Heart right ventricle (tissue), 16 donors: ENCODE data around the gene METTL22. TPM values are rescaled to one million over a fixed set of nuclear protein-coding genes. Genes with fewer than 3 reads are reported as not detected.

Experiments used
- ATAC-seq, 8 donors: fragments of 200-7000 bp; cut with Tn5 transposase; one replicate each; pipeline ENCODE4 v1.9.1; 2020; ENCODE audit warnings: mild to moderate bottlenecking in 8 of 8, moderate library complexity in 8 of 8, moderate number of reproducible peaks in 1 of 8
- DNase-seq, 2 donors: peaks; one replicate each; pipeline ENCODE4 v3.0.0-alpha.2; 2020
- H3K27ac ChIP-seq, 10 donors: fragments of 200-600 bp; sonication (generic) in 2 of 10; one replicate each; pipeline versions ENCODE4 v1.5.0 to v1.8.0; 2020 to 2022; ENCODE audit warnings: mild to moderate bottlenecking in 3 of 10
- H3K27me3 ChIP-seq, 7 donors: fragments of 200-600 bp; one replicate each; pipeline ENCODE4 v1.8.0; 2021 to 2022; ENCODE audit warnings: mild to moderate bottlenecking in 2 of 7
- H3K36me3 ChIP-seq, 9 donors: fragments of 200-600 bp; sonication (generic) in 1 of 9; one replicate each; pipeline versions ENCODE4 v1.5.0 to v1.8.0; 2020 to 2022; ENCODE audit warnings: mild to moderate bottlenecking in 2 of 9
- H3K4me1 ChIP-seq, 9 donors: fragments of 200-600 bp; sonication (generic) in 1 of 9; one replicate each; pipeline versions ENCODE4 v1.5.0 to v1.8.0; 2020 to 2022; ENCODE audit warnings: mild to moderate bottlenecking in 4 of 9
- H3K4me3 ChIP-seq, 10 donors: fragments of 200-600 bp; sonication (generic) in 2 of 10; one replicate each; pipeline versions ENCODE4 v1.5.0 to v1.8.0; 2020 to 2022; ENCODE audit warnings: mild to moderate bottlenecking in 7 of 10, moderate library complexity in 2 of 10
- H3K9me3 ChIP-seq, 11 donors: fragments of 200-600 bp in 10 of 11; sonication (generic) in 2 of 11; one replicate each; pipeline versions ENCODE4 v1.5.0 to v1.8.0; 2013 to 2022; ENCODE audit warnings: mild to moderate bottlenecking in 2 of 11, control low read depth in 1 of 11, moderate library complexity in 1 of 11
- CTCF ChIP-seq, 9 donors: fragments of 200-600 bp; sonication (generic) in 2 of 9; IDR thresholded peaks; one replicate each; pipeline versions ENCODE4 v1.5.0 to v1.8.0; 2021 to 2022; ENCODE audit warnings: antibody characterized with exemption in 9 of 9, mild to moderate bottlenecking in 5 of 9, moderate library complexity in 1 of 9
- WGBS, 2 donors: extraction: QIAGEN DNeasy Blood & Tissue Kit; methylation state at CpG; one replicate each; pipeline ENCODE4 v1.1.7; 2013; ENCODE audit warnings: inconsistent platforms in 1 of 2; 5-methylcytosine and 5-hydroxymethylcytosine counted together
- intact Hi-C, 10 donors: fragments of 100-400 bp; cut with DNase I; formaldehyde crosslinking; loops; one replicate each; pipeline versions ENCODE4 v1.11.1 to v1.14.2; 2022
- polyA plus RNA-seq, 2 donors: library from polyadenylated mRNA; stranded (reverse); fragments of 200-250 nt; gene quantifications; one replicate each; pipeline ENCODE4 v1.2.3, GENCODE V29; 2013
- total RNA-seq, 10 donors: library from RNA; stranded (reverse); fragmentation: NEBNext Ultra II Directional in 3 of 10; extraction: Animal tissue kit (Norgen Biotek cat#: 25700) in 3 of 10; gene quantifications; one replicate each; pipeline versions ENCODE4 v1.2.1 to v1.2.4, GENCODE V29; 2021 to 2023
- donor health status: Arrhythmogenic right ventricular cardiomyopathy.
- donor health status: ischemic (EF 13 %, LVEDD 7.1; RV severe dilation, severe dysfunction).
- donor health status: healthy with polysubstance abuse.
- donor health status: DM: no; HTN: yes; CAD: no.
- donor health status: DM: no; HTN: no; CAD: no.
- donor health status: ischemic (EF 25% LVEDD 6.9; RV normal size, moderate dysfunction).
- donor health status: ischemic (EF 25% LVEDD 5.7; RV mildly dilated, moderate dysfunction).
- donor health status: healthy.
- donor health status: DM: yes; HTN: yes; CAD: no.
- donor health status: Ischemic cardiomyopathy.
- donor health status: ischemic (EF 35%, LVEDD 5.7; RV mildly dilated, moderate dysfunction).
- donor health status: nonischemic (EF 11% LVEDD 7.7; RV severe dilation, severe dysfunction).
- donor health status: DM: yes; HTN: yes; CAD: no.
- donor health status: PGD.
- donor health status: ischemic (EF 29% LVEDD 5.4; RV normal size, mild dysfunction).
- donor health status: nonischemic (EF 23%, LVEDD 6.1; RV moderate dilation, normal function).

METTL22 gene
- total and polyA plus RNA-seq, 12 donors = 23.5 to 64.5 (median 34.2) TPM

DNA sequence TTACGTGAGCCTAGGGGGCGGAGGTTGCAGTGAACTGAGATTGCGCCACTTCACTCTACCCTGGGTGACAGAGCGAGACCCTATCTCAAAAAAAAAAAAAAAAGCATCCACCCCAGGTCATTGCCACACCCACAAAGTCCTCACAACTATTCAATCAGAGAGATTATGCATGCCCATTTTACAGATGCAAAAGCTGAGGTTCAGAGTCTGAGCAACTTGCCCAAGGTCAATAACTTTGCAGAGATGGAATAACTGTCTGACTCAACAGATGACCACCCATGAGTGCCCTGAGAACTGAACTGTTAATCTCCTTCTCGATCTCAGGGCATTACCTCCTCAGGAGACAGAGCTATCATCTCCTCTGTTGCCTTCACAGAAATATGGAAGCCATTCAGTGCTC lies 25.7 kb upstream of the METTL22 start:
- no peak for ATAC-seq
- DNase-seq = no peak
- Histone ChIP-seq H3K9me3 (peaks cover 0 to 15% (median 7%) of the 10 kb centered on the region in 11 donors), H3K27me3 (peaks cover 0 to 34% (median 24%) of the 10 kb centered on the region in 7 donors), H3K4me3 (no peak overlapping the region), H3K27ac (no peak overlapping the region), H3K4me1 (no peaks in the 10 kb centered on the region), H3K36me3 (no peaks in the 10 kb centered on the region)
- no peak for TF ChIP-seq CTCF (IDR thresholded peaks at IDR 0.05)
- WGBS, 2 donors = 92 to 95% methylated on average over 5 of the region's 5 CpGs
- intact Hi-C loops = no loop called here

DNA sequence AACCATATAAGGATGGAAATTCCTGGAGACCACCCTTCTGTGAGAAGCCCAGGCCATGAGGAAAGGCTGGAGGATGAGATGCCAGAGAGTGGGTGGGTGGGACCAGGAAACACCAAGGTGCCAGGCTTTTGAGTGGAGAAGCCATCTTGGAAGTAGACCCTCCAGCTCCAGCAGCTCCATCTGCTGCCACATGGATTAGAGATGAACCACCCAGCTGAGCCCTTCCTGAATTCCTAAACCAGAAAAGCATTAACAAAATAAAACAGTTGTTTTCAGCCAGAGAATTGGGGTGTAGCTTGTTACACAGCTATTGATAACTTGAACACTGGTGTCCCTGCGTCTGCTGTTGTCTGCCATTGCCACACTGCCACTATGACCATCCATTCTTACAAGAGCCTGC lies 24.9 kb upstream of the METTL22 start:
- Histone ChIP-seq H3K36me3 (no peaks in the 10 kb centered on the region), H3K4me3 (no peak overlapping the region), H3K4me1 (no peaks in the 10 kb centered on the region), H3K27ac (no peak overlapping the region), H3K27me3 (peaks cover 0 to 31% (median 22%) of the 10 kb centered on the region in 7 donors), H3K9me3 (peaks cover 0 to 20% (median 7%) of the 10 kb centered on the region in 11 donors)
- intact Hi-C loops = no loop called here
- DNase-seq (no peak), ATAC-seq (no peak)
- WGBS, 2 donors = 87 to 89% methylated on average over 1 of the region's 1 CpG
- no peak for TF ChIP-seq CTCF (IDR thresholded peaks at IDR 0.05)

- 55 to 57% methylated on average over 11 of the region's 11 CpGs for WGBS, 2 donors
- TF ChIP-seq CTCF (IDR thresholded peaks at IDR 0.05) = no peak
- H3K4me1 ChIP-seq = no peaks in the 10 kb centered on the region
- peaks cover 0 to 25% (median 7%) of the 10 kb centered on the region in 11 donors for H3K9me3 ChIP-seq
- intact Hi-C loops = no loop called here
- no peak overlapping the region for H3K4me3 ChIP-seq
- DNase-seq (no peak), ATAC-seq (peak in 2 of 8 donors; percentile 24 to 33)
- peaks cover 0 to 8% (median 0%) of the 10 kb centered on the region in 7 donors for H3K27me3 ChIP-seq
- no peaks in the 10 kb centered on the region for H3K36me3 ChIP-seq
- H3K27ac ChIP-seq = no peak overlapping the region
Observed at GRCh38 chr16:8600144-8600775, 21.2 kb upstream of the METTL22 start.

DNA sequence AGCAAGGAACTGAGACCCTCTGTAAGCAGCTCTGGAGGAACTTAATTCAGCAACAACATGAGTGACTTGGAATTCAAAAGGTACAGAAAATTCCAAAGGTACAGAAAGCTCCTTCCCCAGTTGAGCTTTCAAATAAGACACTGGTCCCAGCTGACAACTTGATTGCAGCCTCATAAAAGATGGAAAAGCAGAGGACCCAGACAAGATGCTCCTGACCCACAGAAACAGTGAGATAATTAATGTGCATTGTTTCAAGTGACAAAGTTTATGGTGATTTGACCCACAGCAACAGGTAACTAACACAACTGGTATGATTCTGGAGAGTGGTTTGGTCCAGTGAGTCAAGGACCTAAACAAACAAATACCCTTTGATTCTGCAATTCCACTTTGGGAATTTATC lies 15.9 kb upstream of the METTL22 start:
- Histone ChIP-seq H3K36me3 (no peaks in the 10 kb centered on the region), H3K9me3 (peaks cover 0 to 18% (median 0%) of the 10 kb centered on the region in 11 donors), H3K4me3 (no peak overlapping the region), H3K4me1 (no peaks in the 10 kb centered on the region), H3K27ac (no peak overlapping the region), H3K27me3 (peaks cover 0 to 26% (median 2%) of the 10 kb centered on the region in 7 donors)
- DNase-seq = no peak
- ATAC-seq = no peak
- intact Hi-C loops = no loop called here
- no peak for TF ChIP-seq CTCF (IDR thresholded peaks at IDR 0.05)
